Tibial nerve (tissue), 4 donors: Measurements from ENCODE around the gene MADD. TPM values are rescaled to one million over a fixed set of nuclear protein-coding genes. Genes with fewer than 3 reads are reported as not detected.
"Not testable (repeated sequence)": the region's sequence is repeated elsewhere in the genome, so short reads cannot be mapped to it uniquely, and the experiment has no call there.

Experiments
- DNase-seq, 2 donors: peaks; one replicate each; pipeline ENCODE4 v3.0.0-alpha.2; 2019; ENCODE audit warnings: low spot score in 2 of 2
- H3K27ac ChIP-seq, 4 donors: fragments of 200-600 bp; sonication (generic) in 3 of 4; one replicate each; pipeline ENCODE4 v1.5.1; 2017 to 2019; ENCODE audit warnings: mild to moderate bottlenecking in 1 of 4
- H3K27me3 ChIP-seq, 2 donors: fragments of 200-600 bp; sonication (generic) in 1 of 2; one replicate each; pipeline versions ENCODE4 v1.5.1 to v1.6.0; 2017 to 2019
- H3K36me3 ChIP-seq, 3 donors: fragments of 200-600 bp; sonication (generic); one replicate each; pipeline ENCODE4 v1.5.1; 2018 to 2019
- H3K4me1 ChIP-seq, 4 donors: fragments of 200-600 bp; sonication (generic) in 3 of 4; one replicate each; pipeline ENCODE4 v1.5.1; 2017 to 2019
- H3K4me3 ChIP-seq, 4 donors: fragments of 200-600 bp; sonication (generic) in 3 of 4; one replicate each; pipeline ENCODE4 v1.5.1; 2017 to 2019; ENCODE audit warnings: mild to moderate bottlenecking in 1 of 4, moderate library complexity in 1 of 4
- H3K9me3 ChIP-seq, 4 donors: fragments of 200-600 bp; sonication (generic) in 3 of 4; one replicate each; pipeline ENCODE4 v1.5.1; 2017 to 2019
- EP300 ChIP-seq, 2 donors: sonication (generic); formaldehyde crosslinking; IDR thresholded peaks; one replicate each; pipeline ENCODE4 v1.6.1; 2017; ENCODE audit warnings: antibody characterized with exemption in 2 of 2, mild to moderate bottlenecking in 1 of 2
- POLR2A ChIP-seq, 2 donors: fragments of 450-650 bp; IDR thresholded peaks; one replicate each; pipeline ENCODE4 v1.6.1; 2017; ENCODE audit warnings: antibody characterized with exemption in 2 of 2, mild to moderate bottlenecking in 2 of 2, moderate library complexity in 2 of 2
- WGBS, 2 donors: methylation state at CpG; one replicate each; pipeline ENCODE4 v1.1.5; 2018; 5-methylcytosine and 5-hydroxymethylcytosine counted together
- total RNA-seq, 4 donors: library from RNA; depleted of rRNA; stranded (reverse); fragments of >200 nt; gene quantifications; one replicate each; pipeline ENCODE4 v1.1.0, GENCODE V29; 2016
- TF ChIP-seq, protein P1 (sequence below), 5 experiments: fragments of 200-600 bp in 3 of 5; fragments of 450-650 bp in 2 of 5; sonication (generic) in 3 of 5; IDR thresholded peaks; one replicate each; pipeline ENCODE4 v1.5.1; 2016 to 2019; ENCODE audit warnings: antibody characterized with exemption in 5 of 5, mild to moderate bottlenecking in 3 of 5, moderate library complexity in 2 of 5

Gene MADD
- total RNA-seq, 4 donors from 2014 or later = 41.9 to 68.0 (median 52.2) TPM

- Histone ChIP-seq H3K9me3 (no peaks in the 10 kb centered on the region), H3K4me3 (no peak overlapping the region), H3K36me3 (peaks cover 0 to 7% (median 4%) of the 10 kb centered on the region in 3 donors), H3K27ac (no peak overlapping the region), H3K27me3 (no peaks in the 10 kb centered on the region), H3K4me1 (peaks cover 0 to 7% (median 0%) of the 10 kb centered on the region in 4 donors)
- TF ChIP-seq EP300 (IDR thresholded peaks at IDR 0.05) = no peak
- TF ChIP-seq, protein P1, sequence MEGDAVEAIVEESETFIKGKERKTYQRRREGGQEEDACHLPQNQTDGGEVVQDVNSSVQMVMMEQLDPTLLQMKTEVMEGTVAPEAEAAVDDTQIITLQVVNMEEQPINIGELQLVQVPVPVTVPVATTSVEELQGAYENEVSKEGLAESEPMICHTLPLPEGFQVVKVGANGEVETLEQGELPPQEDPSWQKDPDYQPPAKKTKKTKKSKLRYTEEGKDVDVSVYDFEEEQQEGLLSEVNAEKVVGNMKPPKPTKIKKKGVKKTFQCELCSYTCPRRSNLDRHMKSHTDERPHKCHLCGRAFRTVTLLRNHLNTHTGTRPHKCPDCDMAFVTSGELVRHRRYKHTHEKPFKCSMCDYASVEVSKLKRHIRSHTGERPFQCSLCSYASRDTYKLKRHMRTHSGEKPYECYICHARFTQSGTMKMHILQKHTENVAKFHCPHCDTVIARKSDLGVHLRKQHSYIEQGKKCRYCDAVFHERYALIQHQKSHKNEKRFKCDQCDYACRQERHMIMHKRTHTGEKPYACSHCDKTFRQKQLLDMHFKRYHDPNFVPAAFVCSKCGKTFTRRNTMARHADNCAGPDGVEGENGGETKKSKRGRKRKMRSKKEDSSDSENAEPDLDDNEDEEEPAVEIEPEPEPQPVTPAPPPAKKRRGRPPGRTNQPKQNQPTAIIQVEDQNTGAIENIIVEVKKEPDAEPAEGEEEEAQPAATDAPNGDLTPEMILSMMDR (IDR thresholded peaks at IDR 0.05) = no peak
- TF ChIP-seq POLR2A (IDR thresholded peaks at IDR 0.05) = no peak
- 86% methylated on average over 14 of the region's 14 CpGs; no CpG with 5 or more reads in 1 of the 2 donors for WGBS, 2 donors
- no peak for DNase-seq
Measured at GRCh38 chr11:47333526-47333845, 63.6 kb downstream of the MADD start.

DNA sequence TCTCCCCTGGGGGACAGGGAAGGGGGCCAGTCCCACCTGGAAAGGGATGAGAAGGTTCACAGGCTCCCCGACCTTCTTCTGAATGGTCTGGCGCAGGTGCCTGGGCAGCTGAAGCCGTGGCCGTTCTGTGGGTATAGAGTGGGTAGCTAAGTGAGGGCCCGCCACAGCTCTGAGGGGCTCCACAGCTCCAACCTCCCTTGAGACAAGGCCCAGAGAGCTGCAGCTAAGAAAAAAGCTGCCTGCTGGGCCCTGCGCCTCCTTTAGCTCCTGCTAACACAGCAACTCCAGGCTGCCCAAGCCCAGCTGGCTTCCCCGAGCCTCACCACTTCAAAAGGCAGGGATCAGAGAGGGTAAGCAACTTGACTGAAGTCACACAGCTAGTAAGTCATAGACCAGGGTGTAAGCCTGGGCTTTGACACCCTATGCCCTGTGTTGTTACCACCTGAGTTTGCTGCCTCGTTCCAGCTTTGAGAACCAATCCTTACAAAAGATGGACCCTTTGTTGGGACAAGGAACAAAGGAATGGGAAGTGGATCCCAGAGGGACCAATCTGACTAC, 64.0 kb downstream of the MADD start:
- Histone ChIP-seq H3K27ac (no peak overlapping the region), H3K4me3 (no peak overlapping the region), H3K4me1 (peaks cover 0 to 7% (median 0%) of the 10 kb centered on the region in 4 donors), H3K27me3 (no peaks in the 10 kb centered on the region), H3K9me3 (no peaks in the 10 kb centered on the region), H3K36me3 (peaks cover 0 to 7% (median 2%) of the 10 kb centered on the region in 3 donors)
- DNase-seq = no peak
- WGBS, 2 donors = 83 to 87% methylated on average over 8 of the region's 8 CpGs
- TF ChIP-seq POLR2A (IDR thresholded peaks at IDR 0.05) = no peak
- TF ChIP-seq EP300 (IDR thresholded peaks at IDR 0.05) = no peak
- TF ChIP-seq, protein P1 (IDR thresholded peaks at IDR 0.05) = no peak

- not testable (repeated sequence) for H3K4me1 ChIP-seq, H3K4me3 ChIP-seq, H3K9me3 ChIP-seq, DNase-seq, H3K27ac ChIP-seq, H3K36me3 ChIP-seq, H3K27me3 ChIP-seq
- WGBS, 2 donors = 93 to 94% methylated on average over 14 to 16 of the region's 16 CpGs
Measured at GRCh38 chr11:47334699-47335411, 64.9 kb downstream of the MADD start.

GRCh38 chr11:47335733-47336132, 65.8 kb downstream of the MADD start:
- Histone ChIP-seq H3K36me3 (peaks cover 0 to 7% (median 0%) of the 10 kb centered on the region in 3 donors), H3K27me3 (no peaks in the 10 kb centered on the region), H3K4me3 (no peak overlapping the region), H3K4me1 (no peaks in the 10 kb centered on the region), H3K9me3 (no peaks in the 10 kb centered on the region), H3K27ac (no peak overlapping the region)
- no peak for TF ChIP-seq EP300 (IDR thresholded peaks at IDR 0.05)
- TF ChIP-seq POLR2A (IDR thresholded peaks at IDR 0.05) = no peak
- TF ChIP-seq, protein P1 (IDR thresholded peaks at IDR 0.05) = no peak
- WGBS, 2 donors = 62 to 64% methylated on average over 9 of the region's 9 CpGs
- no peak for DNase-seq

- no peak overlapping the region for H3K27ac ChIP-seq
- H3K4me1 ChIP-seq = no peaks in the 10 kb centered on the region
- TF ChIP-seq EP300 (IDR thresholded peaks at IDR 0.05) = no peak
- TF ChIP-seq, protein P1 (IDR thresholded peaks at IDR 0.05) = no peak
- TF ChIP-seq POLR2A (IDR thresholded peaks at IDR 0.05) = no peak
- H3K4me3 ChIP-seq = no peak overlapping the region
- WGBS, 2 donors = 93 to 95% methylated on average over 4 of the region's 4 CpGs
- H3K27me3 ChIP-seq = no peaks in the 10 kb centered on the region
- peaks cover 0 to 4% (median 0%) of the 10 kb centered on the region in 3 donors for H3K36me3 ChIP-seq
- H3K9me3 ChIP-seq = no peaks in the 10 kb centered on the region
- no peak for DNase-seq
Measured at GRCh38 chr11:47336595-47336994, 66.7 kb downstream of the MADD start.
